Sciatic nerve (tissue), 2 donors: ENCODE data around the gene SESTD1. TPM values are rescaled to one million over a fixed set of nuclear protein-coding genes. Genes with fewer than 3 reads are reported as not detected.
"Not testable (repeated sequence)": the region's sequence is repeated elsewhere in the genome, so short reads cannot be mapped to it uniquely, and the experiment has no call there.

Experiments
- ATAC-seq: fragments of 200-7000 bp; cut with Tn5 transposase; one replicate; pipeline ENCODE4 v1.9.1; 2020; ENCODE audit warnings: mild to moderate bottlenecking, moderate library complexity
- DNase-seq: peaks from one replicate; pipeline ENCODE4 v3.0.0-alpha.2; 2020; ENCODE audit warnings: low spot score
- intact Hi-C: fragments of 100-400 bp; cut with DNase I; formaldehyde crosslinking; loops from one replicate; pipeline ENCODE4 v1.14.2; 2022
- total RNA-seq: library from RNA; stranded (reverse); fragmentation: NEBNext Ultra II Directional; extraction: Animal tissue kit (Norgen Biotek cat#: 25700); gene quantifications from one replicate; pipeline ENCODE4 v1.2.1, GENCODE V29; 2021
- donor health status: DM: no; HTN: no; CAD: no.
- donor health status: DM: no; HTN: no; CAD: no.

The SESTD1 gene
- total RNA-seq, 1 donor from 2014 or later: 139 TPM

GRCh38 chr2:179211355-179211754 lies 53.3 kb downstream of the SESTD1 start:
- ATAC-seq (no peak), DNase-seq (no peak)
- intact Hi-C loops: no loop called here

GRCh38 chr2:179208277-179208676 lies 56.4 kb downstream of the SESTD1 start:
- intact Hi-C loops, DNase-seq, ATAC-seq: not testable (repeated sequence)

GRCh38 chr2:179207047-179207446 lies 57.6 kb downstream of the SESTD1 start:
- ATAC-seq (no peak), DNase-seq (no peak)
- intact Hi-C loops: no loop called here

GRCh38 chr2:179201869-179202268 lies 62.8 kb downstream of the SESTD1 start:
- intact Hi-C loops: no loop called here
- ATAC-seq: no peak
- DNase-seq: no peak

GRCh38 chr2:179195926-179196590 lies 68.6 kb downstream of the SESTD1 start:
- intact Hi-C loops, DNase-seq: not testable (repeated sequence)

GRCh38 chr2:179195141-179195540 lies 69.5 kb downstream of the SESTD1 start:
- no peak for ATAC-seq
- intact Hi-C loops: no loop called here
- DNase-seq: no peak

More at GRCh38 chr2:179195926-179196590, 68.6 kb downstream of the SESTD1 start:
- not testable (repeated sequence) for ATAC-seq

- peak; percentile 52 for ATAC-seq
- DNase-seq: no peak
- intact Hi-C loops: no loop called here
Observed at GRCh38 chr2:179193759-179194394, 70.8 kb downstream of the SESTD1 start.

- ATAC-seq (no peak), DNase-seq (no peak)
- intact Hi-C loops: no loop called here
Observed at GRCh38 chr2:179191110-179191509, 73.5 kb downstream of the SESTD1 start.

GRCh38 chr2:179186126-179186525 lies 78.5 kb downstream of the SESTD1 start:
- no peak for ATAC-seq
- DNase-seq: no peak
- intact Hi-C loops: no loop called here

GRCh38 chr2:179184610-179185009 lies 80.0 kb downstream of the SESTD1 start:
- DNase-seq (no peak), ATAC-seq (no peak)
- intact Hi-C loops: no loop called here

- no peak for ATAC-seq
- intact Hi-C loops: no loop called here
- no peak for DNase-seq
Observed at GRCh38 chr2:179181002-179181401, 83.6 kb downstream of the SESTD1 start.

- ATAC-seq: no peak
- no peak for DNase-seq
- intact Hi-C loops: no loop called here
Observed at GRCh38 chr2:179180242-179180641, 84.4 kb downstream of the SESTD1 start.

GRCh38 chr2:179179719-179180118 lies 84.9 kb downstream of the SESTD1 start:
- DNase-seq: no peak
- no peak for ATAC-seq
- intact Hi-C loops: no loop called here

GRCh38 chr2:179177694-179178093 lies 86.9 kb downstream of the SESTD1 start:
- DNase-seq (no peak), ATAC-seq (no peak)
- intact Hi-C loops: no loop called here

GRCh38 chr2:179174240-179174639 lies 90.4 kb downstream of the SESTD1 start:
- DNase-seq: no peak
- intact Hi-C loops: no loop called here
- no peak for ATAC-seq

- intact Hi-C loops: no loop called here
- no peak for DNase-seq
- no peak for ATAC-seq
Observed at GRCh38 chr2:179172894-179173293, 91.7 kb downstream of the SESTD1 start.

- DNase-seq: no peak
- no peak for ATAC-seq
- intact Hi-C loops: no loop called here
Observed at GRCh38 chr2:179171371-179171770, 93.3 kb downstream of the SESTD1 start.

- intact Hi-C loops: no loop called here
- ATAC-seq: no peak
- no peak for DNase-seq
Observed at GRCh38 chr2:179170901-179171300, 93.7 kb downstream of the SESTD1 start.

- ATAC-seq (no peak), DNase-seq (no peak)
- intact Hi-C loops: no loop called here
Observed at GRCh38 chr2:179165356-179166000, 99.2 kb downstream of the SESTD1 start.

- no peak for ATAC-seq
- intact Hi-C loops: no loop called here
- no peak for DNase-seq
Observed at GRCh38 chr2:179141206-179141605, 123.4 kb downstream of the SESTD1 start.
